HepG2 (cell line): ENCODE data around the gene NKAIN4. TPM values are rescaled to one million over a fixed set of nuclear protein-coding genes. Genes with fewer than 3 reads are reported as not detected.

Experiments used
- AGO1 ChIP-seq: fragments of 200-400 bp; formaldehyde crosslinking; IDR thresholded peaks from 2 replicates; pipeline ENCODE4 v1.6.1; 2017; ENCODE audit warnings: mild to moderate bottlenecking, low read depth, low read length, moderate library complexity; ENCODE audit not compliant: poor library complexity, severe bottlenecking
- AGO2 ChIP-seq: fragments of 200-400 bp; formaldehyde crosslinking; optimal IDR thresholded peaks from 2 replicates; pipeline ENCODE3; 2017; ENCODE audit warnings: mild to moderate bottlenecking, low read depth, low read length, moderate library complexity
- AKAP8 ChIP-seq: sonication (generic); formaldehyde crosslinking; IDR thresholded peaks from 2 replicates; pipeline ENCODE4 v1.5.1; 2020; ENCODE audit warnings: mild to moderate bottlenecking, missing genetic modification reagents
- GLI4 ChIP-seq: sonication (generic); formaldehyde crosslinking; IDR thresholded peaks from 2 replicates; pipeline ENCODE4 v1.5.1; 2020; ENCODE audit warnings: missing genetic modification reagents, mild to moderate bottlenecking, moderate library complexity, borderline replicate concordance
- MXI1 ChIP-seq: IDR thresholded peaks from 3 replicates; pipeline ENCODE4 v1.6.1; 2012; ENCODE audit warnings: low read depth, low read length, inconsistent platforms, borderline replicate concordance
- NCOA5 ChIP-seq: sonication (generic); formaldehyde crosslinking; IDR thresholded peaks from 2 replicates; pipeline ENCODE4 v1.4.0; 2020; ENCODE audit warnings: missing genetic modification reagents
- NFIB ChIP-seq: sonication (generic); formaldehyde crosslinking; IDR thresholded peaks from 2 replicates; pipeline ENCODE4 v1.9.0; 2021; ENCODE audit warnings: missing genetic modification reagents, mild to moderate bottlenecking, borderline replicate concordance
- POLR2G ChIP-seq: fragments of 200-400 bp; formaldehyde crosslinking; IDR thresholded peaks from 2 replicates; pipeline ENCODE4 v1.6.1; 2018; ENCODE audit warnings: mild to moderate bottlenecking, low read depth, low read length, moderate library complexity
- SMAD3 ChIP-seq: sonication (generic); formaldehyde crosslinking; IDR thresholded peaks from 2 replicates; pipeline ENCODE4 v1.4.0; 2020; ENCODE audit warnings: missing genetic modification reagents
- ZFP37 ChIP-seq: sonication (generic); formaldehyde crosslinking; IDR thresholded peaks from 2 replicates; pipeline ENCODE4 v1.4.0; 2020; ENCODE audit warnings: missing genetic modification reagents, borderline replicate concordance
- ZFYVE20 ChIP-seq: sonication (generic); formaldehyde crosslinking; IDR thresholded peaks from 2 replicates; pipeline ENCODE4 v1.8.0; 2023; ENCODE audit warnings: low read depth, mild to moderate bottlenecking, moderate library complexity, missing genetic modification reagents, borderline replicate concordance
- ZNF672 ChIP-seq: sonication (generic); formaldehyde crosslinking; IDR thresholded peaks from 2 replicates; pipeline ENCODE4 v1.8.1; 2022; ENCODE audit warnings: missing genetic modification reagents
- ZNF747 ChIP-seq: sonication (generic); formaldehyde crosslinking; IDR thresholded peaks from 2 replicates; pipeline ENCODE4 v1.8.1; 2023; ENCODE audit warnings: missing genetic modification reagents, mild to moderate bottlenecking, borderline replicate concordance
- ZNF773 ChIP-seq: sonication (generic); formaldehyde crosslinking; IDR thresholded peaks from 2 replicates; pipeline ENCODE4 v1.4.0; 2020; ENCODE audit warnings: missing genetic modification reagents, borderline replicate concordance
- ZNF776 ChIP-seq: sonication (generic); formaldehyde crosslinking; IDR thresholded peaks from 2 replicates; pipeline ENCODE4 v1.4.0; 2020; ENCODE audit warnings: mild to moderate bottlenecking, missing genetic modification reagents
- ZSCAN30 ChIP-seq: sonication (generic); formaldehyde crosslinking; IDR thresholded peaks from 2 replicates; pipeline ENCODE4 v1.5.0; 2020; ENCODE audit warnings: mild to moderate bottlenecking, missing genetic modification reagents
- polyA plus RNA-seq, 8 experiments: library from polyadenylated mRNA; depleted of rRNA in 3 of 8; stranded (reverse) in 7 of 8; unstranded in 1 of 8; fragments of >200 nt; fragmentation: Illumina TruSeq in 4 of 8; extraction: Trizol in 4 of 8; gene quantifications; 2 replicates each; pipeline versions ENCODE4 v1.2.1 to v1.2.3, GENCODE V29; 2011 to 2016; ENCODE audit warnings: low read depth in 4 of 8, missing spikeins in 1 of 8, mixed read lengths in 1 of 8; ENCODE audit not compliant: insufficient read depth in 1 of 8
- total RNA-seq, 5 experiments: library from RNA; depleted of rRNA; stranded (reverse); fragments of >200 nt; fragmentation: Illumina TruSeq; extraction: Trizol; gene quantifications; 2 replicates each; pipeline ENCODE4 v1.2.3, GENCODE V29; 2016; ENCODE audit warnings: low read depth in 1 of 5
- TF ChIP-seq, protein P1 (sequence below): sonication (generic); formaldehyde crosslinking; IDR thresholded peaks from 2 replicates; pipeline ENCODE4 v1.4.0; 2020; ENCODE audit warnings: missing genetic modification reagents, borderline replicate concordance
- TF ChIP-seq, protein P2 (sequence below): sonication (generic); formaldehyde crosslinking; conservative IDR thresholded peaks from 2 replicates; pipeline ENCODE4 v1.5.0; 2020; ENCODE audit warnings: missing genetic modification reagents

Gene NKAIN4
- total and polyA plus RNA-seq, 2 of the 13 experiments (the other 11 are each of a cell fraction or from before 2014, with no cell fraction given): not detected

- TF ChIP-seq GLI4 (CRISPR knock-in tag) (no peak), ZFP37 (0 out of 2 replicates have a peak, but pooled peaks have one; percentile 49), SMAD3 (no peak), NCOA5 (CRISPR knock-in tag) (0 out of 2 replicates have a peak, but pooled peaks have one; percentile 28), AKAP8 (CRISPR knock-in tag) (peak; percentile 65; the same call in 1 of the 2 replicates), ZSCAN30 (CRISPR knock-in tag) (no peak), POLR2G (peak; percentile 52), ZNF776 (CRISPR knock-in tag) (no peak; the same call in 1 of the 2 replicates), AGO1 (peak; percentile 65), ZNF672 (no peak), AGO2 (peak; percentile 62), ZNF773 (CRISPR knock-in tag) (0 out of 2 replicates have a peak, but pooled peaks have one; percentile 60), NFIB (CRISPR knock-in tag) (0 out of 2 replicates have a peak, but pooled peaks have one; percentile 13), MXI1 (no peak), ZFYVE20 (CRISPR knock-in tag) (no peak), ZNF747 (CRISPR knock-in tag) (peak; percentile 22; the same call in 1 of the 2 replicates)
- TF ChIP-seq, protein P1, sequence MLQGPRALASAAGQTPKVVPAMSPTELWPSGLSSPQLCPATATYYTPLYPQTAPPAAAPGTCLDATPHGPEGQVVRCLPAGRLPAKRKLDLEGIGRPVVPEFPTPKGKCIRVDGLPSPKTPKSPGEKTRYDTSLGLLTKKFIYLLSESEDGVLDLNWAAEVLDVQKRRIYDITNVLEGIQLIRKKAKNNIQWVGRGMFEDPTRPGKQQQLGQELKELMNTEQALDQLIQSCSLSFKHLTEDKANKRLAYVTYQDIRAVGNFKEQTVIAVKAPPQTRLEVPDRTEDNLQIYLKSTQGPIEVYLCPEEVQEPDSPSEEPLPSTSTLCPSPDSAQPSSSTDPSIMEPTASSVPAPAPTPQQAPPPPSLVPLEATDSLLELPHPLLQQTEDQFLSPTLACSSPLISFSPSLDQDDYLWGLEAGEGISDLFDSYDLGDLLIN (CRISPR knock-in tag): peak; percentile 66; the same call in 1 of the 2 replicates
- TF ChIP-seq, protein P2, sequence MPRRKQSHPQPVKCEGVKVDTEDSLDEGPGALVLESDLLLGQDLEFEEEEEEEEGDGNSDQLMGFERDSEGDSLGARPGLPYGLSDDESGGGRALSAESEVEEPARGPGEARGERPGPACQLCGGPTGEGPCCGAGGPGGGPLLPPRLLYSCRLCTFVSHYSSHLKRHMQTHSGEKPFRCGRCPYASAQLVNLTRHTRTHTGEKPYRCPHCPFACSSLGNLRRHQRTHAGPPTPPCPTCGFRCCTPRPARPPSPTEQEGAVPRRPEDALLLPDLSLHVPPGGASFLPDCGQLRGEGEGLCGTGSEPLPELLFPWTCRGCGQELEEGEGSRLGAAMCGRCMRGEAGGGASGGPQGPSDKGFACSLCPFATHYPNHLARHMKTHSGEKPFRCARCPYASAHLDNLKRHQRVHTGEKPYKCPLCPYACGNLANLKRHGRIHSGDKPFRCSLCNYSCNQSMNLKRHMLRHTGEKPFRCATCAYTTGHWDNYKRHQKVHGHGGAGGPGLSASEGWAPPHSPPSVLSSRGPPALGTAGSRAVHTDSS (CRISPR knock-in tag): 0 out of 2 replicates have a peak, but pooled peaks have one; percentile 53
- TF ChIP-seq, all 625 proteins: peak for 19
Observed at GRCh38 chr20:63290136-63290676, 35.9 kb upstream of the NKAIN4 start (continued).
